GM19467 (cell line): ENCODE results near the gene ZNF222.

ENCODE experiments used
- ATAC-seq: cut with Tn5 transposase; IDR thresholded peaks from one replicate; pipeline ENCODE4 v1.9.1; 2021; ENCODE audit warnings: mild to moderate bottlenecking, moderate library complexity; ENCODE audit not compliant: unreplicated experiment

ZNF222 gene

DNA sequence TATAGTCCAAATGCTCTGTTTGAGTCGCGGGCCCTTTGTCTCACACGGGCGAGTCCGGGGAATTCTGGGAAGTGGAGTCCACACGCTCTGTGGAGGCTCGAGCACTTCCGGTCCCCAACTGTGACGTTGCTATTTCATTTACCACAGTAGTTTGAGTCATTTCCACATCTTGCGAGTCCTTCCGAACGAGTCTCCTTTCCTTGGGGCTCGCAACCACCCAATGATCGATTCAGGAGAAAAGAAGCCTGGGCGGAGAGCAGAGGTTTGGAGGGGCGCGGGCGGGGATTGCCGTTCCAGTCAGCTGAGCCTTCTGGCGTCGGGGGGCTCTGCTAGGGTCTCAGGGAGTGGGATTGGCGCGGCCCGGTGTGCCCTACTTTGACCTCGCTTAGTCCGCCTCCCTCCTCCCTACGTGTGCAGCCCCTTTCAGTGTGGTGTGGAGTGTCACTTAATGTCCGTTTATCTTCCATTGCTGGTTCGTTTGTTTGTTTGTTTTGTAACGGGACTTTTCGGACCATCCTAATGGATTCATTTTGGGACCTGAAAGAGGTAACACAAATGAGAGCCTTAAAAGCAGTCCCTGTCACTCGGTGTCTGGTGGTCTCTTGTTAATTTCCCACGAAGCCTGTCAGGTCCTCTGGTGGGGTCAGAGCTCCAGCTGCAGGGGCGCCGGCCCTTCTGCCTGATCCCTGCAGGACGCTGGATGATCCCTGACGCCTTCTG lies at the start of gene ZNF222:
ZNF222 (plus strand) TSS at position 163 of the 720 bp plus-strand sequence; CDS start at position 221, 58 bp downstream.
- peak; percentile 98 for ATAC-seq

DNA sequence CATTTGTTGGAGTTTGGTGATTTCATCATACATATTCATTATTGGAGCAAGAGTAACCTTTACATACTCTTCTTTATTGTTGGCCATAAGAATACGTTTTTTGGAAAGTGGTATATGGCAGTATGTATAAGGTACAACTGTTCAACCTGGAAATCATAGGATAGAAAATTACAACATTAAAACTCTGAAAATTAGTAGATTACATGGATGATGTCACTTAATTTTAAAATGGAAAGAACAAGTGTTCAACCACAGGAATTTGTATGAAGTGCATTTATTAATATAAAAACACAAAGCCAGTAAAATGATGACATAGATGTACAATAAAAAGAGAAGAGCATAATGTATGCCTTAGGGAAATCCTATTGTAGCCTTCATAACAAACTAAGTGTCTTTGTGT lies 48.4 kb upstream of the ZNF222 start:
- ATAC-seq, result no peak

- ATAC-seq, result no peak
These were observed 41.7 kb upstream of the ZNF222 start for GRCh38 chr19:43983544-43983911.

DNA sequence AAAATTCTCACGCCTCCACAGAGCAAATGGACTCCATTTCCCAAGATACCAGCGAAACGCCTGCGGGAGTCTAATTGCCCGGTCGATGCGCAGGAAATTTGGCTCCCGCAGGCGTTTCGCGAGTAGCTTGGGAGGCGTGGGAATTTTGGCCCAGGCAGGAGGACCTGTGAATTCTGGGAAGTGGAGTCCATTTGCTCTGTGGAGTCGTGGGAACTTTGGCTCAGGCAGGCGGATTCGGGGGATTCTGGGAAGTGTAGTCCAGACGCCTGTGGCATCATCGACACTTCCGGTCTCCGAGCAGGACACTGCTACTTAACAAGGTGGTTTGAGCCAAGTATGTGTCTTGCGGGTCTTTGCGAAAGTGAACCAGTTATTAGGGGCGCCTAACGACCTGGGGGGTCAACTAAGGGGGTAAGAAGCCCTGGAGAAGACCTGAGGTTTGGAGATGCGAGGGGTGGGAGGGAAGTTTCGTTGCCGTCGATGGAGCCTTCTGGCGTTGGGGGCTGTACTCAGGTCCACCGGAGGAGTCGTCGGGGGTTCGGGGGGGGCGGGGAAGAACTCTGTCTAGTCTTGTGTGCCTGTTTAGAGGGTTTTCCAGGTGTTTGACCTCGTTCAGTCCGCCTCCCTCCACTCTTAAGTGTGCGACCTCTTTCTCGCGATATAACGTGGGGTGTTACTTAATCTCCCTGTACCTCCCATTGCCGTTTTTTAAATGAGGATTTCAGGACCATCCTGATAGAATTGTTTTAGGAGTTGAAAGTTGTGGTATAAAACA lies 41.1 kb upstream of the ZNF222 start, which contains the start of gene ZNF155:
ZNF155 (plus strand) TSS at position 277 of the 775 bp plus-strand sequence. CDS start 4,356 bp downstream, outside the sequence.
- peak; percentile 94 for ATAC-seq

DNA sequence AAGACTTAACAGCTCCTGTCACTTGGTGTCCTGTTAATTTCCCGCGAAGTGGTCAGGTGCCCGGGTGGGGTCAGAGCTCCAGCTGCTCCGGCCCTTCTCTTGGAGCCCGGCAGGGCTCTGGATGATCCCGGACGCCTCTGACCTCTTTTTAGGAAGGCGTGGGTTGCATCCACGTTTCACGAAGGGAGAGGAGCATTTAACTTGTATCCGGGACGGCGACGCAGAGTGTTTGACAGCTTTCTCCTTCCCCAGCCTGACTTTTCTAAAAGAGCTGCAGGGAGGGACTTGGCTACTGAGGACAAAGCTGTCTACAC lies 40.5 kb upstream of the ZNF222 start:
- no peak for ATAC-seq

DNA sequence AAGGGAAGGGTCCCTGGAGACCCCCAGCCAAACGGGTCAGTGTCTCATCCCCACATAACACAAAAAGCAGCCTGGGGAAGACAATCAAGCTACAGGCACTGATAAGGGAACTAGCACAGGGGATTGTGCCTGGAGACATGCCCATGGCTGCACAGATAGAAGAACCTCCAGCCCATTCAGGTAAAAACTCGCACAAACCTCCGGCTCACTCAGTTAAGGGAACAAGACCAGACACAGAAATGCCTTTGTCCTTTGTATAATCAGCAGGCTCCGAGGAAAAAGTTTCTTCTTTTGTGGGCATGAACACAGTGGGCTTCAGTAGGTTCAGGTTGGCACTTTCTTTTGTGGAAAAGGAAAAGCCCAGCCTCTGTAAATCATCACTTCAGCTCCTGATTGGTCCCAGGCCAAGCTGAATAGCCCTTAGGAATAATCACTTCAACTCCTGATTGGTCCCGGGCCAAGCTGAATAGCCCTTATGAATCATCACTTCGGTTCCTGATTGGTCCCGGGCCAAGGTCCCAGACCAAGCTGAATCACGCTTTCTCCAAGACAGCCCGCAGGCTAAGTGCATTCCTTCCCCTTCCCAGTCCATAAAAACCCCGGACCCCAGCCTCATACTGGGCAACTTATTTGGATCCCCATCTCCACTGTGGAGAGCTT lies 27.4 kb upstream of the ZNF222 start:
- no peak for ATAC-seq

DNA sequence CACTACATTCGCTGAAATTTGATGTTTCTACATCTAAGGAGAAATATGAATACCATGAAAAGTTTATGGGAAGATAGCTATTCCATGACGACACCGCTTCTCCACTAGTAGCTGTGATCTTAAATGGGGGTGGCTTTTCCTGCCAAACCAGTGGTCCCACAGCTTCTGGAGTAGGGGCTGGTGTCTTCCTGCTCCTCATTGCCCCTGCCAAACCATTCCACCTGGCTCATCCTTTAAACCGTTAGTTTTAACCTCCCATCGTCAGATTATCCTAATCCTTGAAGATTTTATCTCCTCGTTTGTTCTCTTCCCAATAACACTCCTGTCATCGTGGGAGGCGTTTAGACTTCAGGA lies 23.0 kb upstream of the ZNF222 start:
- no peak for ATAC-seq

DNA sequence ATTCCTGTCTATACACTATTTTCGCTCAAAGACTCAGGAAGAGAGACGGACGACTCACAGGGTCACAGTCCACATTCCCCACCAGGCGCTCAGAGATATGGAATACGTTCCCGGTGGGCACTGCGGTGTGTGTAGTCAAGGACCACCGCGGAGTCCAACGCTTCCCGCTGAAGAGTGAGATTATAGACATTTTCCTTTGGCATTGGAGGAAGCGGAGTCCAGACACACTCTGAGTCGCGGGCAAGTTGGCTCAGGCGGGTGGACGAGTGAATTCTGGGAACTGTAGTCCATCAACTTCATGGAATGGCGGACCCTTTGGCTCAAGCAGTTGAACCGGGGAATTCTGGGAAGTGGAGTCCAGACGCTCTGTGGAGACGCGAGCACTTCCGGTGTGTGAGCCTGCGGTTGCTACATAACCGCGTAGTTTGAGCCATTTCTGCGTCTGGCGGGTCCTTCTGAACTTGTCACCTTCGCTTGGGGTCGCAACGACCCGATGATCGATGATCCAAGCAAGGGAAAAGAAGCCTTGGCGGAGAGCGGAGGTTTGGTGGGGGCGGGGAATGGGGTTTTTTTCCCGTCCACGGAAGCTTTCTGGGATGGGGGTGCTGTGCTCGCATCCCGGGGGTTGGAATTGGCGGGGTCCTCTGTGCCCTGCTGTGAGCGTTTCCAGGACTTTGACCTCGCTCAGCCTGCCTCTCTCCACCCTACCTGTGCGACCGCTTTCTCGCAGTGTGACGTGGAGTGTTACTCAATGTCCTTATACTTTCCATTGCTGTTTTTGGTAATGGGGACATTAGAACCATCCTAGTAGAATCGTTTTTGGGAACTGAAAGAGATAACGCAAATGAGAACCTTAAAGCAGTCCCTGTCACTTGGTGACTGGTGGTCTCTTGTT lies 22.4 kb upstream of the ZNF222 start, which contains the start of gene ZNF230:
ZNF230 (plus strand) TSS at position 392 of the 895 bp plus-strand sequence. CDS start 4,122 bp downstream, outside the sequence.
- ATAC-seq, result peak; percentile 87

- ATAC-seq, result peak; percentile 25
These were observed 21.6 kb upstream of the ZNF222 start for GRCh38 chr19:44003461-44004009.

GRCh38 chr19:44005973-44006372 lies 19.2 kb upstream of the ZNF222 start:
- ATAC-seq, result no peak

DNA sequence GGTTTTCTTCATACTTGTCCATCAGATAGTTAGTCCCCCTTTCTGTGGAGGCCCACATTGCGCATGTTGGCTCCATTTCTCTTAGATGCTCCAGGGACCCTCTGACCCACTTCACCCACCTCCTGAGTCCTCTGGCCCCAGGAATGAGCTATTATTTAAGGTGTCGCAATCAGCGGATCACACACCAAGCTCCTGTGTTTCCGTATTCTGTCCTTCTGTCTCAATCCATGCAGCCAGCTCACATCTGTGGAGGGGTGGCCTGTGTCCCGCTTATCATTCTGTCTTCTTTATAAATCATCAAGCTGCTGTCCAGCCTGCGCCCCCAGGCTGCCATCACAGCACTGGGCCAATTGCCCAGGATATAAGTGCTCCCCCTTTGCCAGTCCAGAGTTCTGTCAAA lies 17.7 kb upstream of the ZNF222 start:
- ATAC-seq, result no peak

DNA sequence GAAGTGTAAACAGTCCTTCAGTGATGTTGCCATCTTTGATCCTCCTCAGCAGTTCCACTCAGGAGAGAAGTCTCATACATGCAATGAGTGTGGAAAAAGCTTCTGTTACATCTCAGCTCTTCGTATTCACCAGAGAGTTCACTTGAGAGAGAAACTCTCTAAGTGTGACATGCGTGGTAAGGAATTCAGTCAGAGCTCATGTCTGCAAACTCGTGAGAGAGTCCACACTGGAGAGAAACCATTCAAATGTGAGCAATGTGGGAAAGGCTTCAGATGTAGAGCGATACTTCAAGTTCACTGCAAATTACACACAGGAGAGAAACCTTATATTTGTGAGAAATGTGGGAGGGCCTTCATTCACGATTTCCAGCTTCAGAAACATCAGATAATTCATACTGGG lies 14.7 kb upstream of the ZNF222 start:
- ATAC-seq, result no peak

GRCh38 chr19:44019498-44019897 lies 5.7 kb upstream of the ZNF222 start:
- no peak for ATAC-seq

DNA sequence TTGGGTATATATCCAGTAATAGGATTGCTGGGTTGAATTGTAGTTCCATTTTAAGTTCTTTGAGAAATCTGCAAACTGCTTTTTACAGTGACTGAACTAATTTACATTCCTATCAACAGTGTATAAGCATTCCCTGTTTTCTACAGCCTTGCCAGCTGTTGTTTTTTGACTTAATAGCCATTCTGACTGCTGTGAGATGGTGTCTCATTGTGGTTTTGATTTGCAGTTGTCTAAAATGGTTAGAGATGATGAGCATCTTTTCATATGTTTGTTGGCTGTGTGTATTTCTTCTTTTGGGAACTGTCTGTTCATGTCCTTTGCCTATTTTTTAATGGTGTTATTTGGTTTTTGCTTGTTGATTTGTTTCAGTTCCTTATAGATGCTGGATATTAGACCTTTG lies 4.0 kb upstream of the ZNF222 start:
- ATAC-seq, result no peak

DNA sequence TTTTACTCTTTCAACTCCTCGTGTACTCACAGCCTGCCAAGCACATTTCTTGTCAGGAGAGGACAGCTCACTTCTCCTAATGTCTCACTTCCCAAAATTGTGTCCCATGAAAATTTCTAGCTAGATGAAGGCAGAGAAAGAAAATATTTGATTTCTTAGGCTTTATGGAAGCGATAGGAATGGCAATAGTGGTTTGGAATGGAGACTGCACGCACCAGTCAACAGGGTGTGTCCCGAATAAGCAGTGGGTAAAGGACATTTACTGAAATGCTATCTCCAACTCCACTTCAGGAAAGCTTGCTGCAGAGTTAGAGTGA lies 321 bp upstream of the ZNF222 start:
- ATAC-seq, result no peak

GRCh38 chr19:44026622-44027021 lies 1.4 kb downstream of the ZNF222 start:
- no peak for ATAC-seq

DNA sequence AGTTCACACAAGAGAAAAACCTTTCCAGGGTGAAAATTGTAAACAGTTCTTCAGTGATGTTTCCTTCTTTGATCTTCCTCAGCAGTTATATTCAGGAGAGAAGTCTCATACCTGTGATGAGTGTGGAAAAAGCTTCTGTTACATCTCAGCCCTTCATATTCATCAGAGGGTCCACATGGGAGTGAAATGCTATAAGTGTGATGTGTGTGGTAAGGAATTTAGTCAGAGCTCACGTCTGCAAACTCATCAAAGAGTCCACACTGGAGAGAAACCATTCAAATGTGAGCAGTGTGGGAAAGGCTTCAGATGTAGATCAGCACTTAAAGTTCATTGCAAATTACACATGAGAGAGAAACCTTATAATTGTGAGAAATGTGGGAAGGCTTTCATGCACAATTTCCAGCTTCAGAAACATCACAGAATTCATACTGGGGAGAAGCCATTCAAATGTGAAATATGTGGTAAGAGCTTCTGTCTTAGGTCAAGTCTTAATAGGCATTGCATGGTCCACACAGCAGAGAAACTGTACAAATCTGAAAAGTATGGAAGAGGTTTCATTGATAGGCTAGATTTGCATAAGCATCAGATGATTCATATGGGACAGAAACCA lies 6.9 kb downstream of the ZNF222 start:
- no peak for ATAC-seq

GRCh38 chr19:44042147-44042546 lies 17.0 kb downstream of the ZNF222 start:
- no peak for ATAC-seq

DNA sequence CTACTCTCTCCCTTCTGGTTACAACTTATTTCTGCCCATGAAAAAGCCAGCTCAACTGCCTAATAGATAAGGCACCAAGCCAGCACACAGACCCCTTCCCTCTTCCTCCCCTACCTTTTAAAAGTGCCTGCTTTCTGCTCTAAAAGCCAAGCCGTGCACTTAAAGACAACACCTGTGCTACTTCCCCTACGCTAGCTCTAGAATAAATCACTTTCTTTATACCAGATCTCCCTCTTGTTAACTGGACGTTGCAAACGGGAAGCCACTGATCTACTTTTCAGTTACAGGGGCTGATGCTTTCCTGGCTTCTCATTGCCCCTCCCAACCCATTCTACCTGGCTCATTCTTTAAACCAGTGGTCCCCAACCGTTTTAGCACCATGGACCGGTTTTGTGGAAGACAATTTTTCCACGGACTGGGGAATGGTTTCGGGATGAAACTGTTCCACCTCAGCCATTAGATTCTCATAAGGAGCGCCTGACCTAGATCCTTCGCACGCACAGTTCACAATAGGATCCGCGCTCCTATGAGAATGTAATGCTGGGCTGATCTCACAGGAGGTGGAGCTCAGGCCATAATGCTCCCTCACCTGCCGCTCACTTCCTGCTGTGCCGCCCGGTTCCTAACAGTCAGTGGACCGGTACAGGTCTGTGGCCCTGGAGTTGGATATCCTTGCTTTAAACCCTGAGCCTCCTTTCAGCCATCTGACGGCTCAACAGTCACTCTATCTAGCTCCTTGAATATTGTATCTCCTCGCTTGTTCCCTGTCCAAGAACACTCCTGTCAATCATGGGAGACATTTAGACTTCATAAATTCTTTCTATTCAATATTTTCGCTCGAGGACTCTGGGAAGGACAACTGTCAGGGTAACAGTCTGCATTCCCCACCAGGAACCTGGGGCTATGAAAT lies 25.8 kb downstream of the ZNF222 start:
- ATAC-seq, result peak; percentile 12
